ENCODE results near the gene LRRC75A. TPM values are rescaled to one million over a fixed set of nuclear protein-coding genes. Genes with fewer than 3 reads are reported as not detected.

LRRC75A gene
- total and polyA plus RNA-seq, 2 of the 13 experiments (the other 11 are each of a cell fraction or from before 2014, with no cell fraction given), result 0.03 TPM; not detected in 1

DNA sequence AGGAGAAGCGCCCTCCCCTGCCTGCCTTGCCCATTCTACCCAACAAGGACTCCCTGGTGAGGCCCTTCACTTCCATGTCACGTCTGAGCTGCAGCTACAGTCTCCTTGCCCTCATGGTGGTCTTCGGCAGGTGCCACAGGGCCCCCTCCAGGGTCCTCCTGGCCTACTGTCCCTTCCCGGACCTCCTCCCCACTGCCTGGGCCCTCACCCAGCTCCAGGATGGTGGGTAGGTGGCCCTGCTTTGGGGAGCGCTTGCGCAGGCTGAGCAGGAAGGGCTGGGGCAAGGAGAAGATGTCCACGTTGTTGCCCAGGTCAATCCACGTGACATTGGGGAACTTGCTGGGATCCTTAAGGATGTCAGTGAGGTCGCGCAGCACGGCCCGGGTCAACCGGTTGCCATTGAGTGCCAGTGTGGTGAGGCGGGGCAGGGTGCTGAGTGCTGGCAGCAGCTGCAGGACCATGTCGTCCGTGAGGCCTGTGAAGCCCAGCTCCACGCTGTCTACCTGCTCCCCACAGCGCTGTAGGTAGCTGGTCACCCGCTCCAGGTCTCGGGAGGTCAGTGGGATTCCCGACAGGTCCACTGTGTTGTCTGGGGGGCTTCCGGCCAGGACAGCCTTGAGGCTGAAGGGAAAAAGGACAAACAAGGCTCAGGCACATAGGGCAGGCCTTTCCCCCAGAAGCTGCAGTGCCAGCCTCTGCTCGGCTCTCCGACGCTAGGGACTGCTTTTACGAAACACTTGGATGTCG lies 48.3 kb downstream of the LRRC75A start (continued):
- TF ChIP-seq MYC (CRISPR knock-in tag; IDR thresholded peaks at IDR 0.05; ENCODE audit: borderline replicate concordance) (peak; percentile 41; the same call in 1 of the 2 replicates), ZNF331 (CRISPR knock-in tag; IDR thresholded peaks at IDR 0.05) (no peak), AFF4 (CRISPR knock-in tag; IDR thresholded peaks at IDR 0.05) (no peak), RFXAP (CRISPR knock-in tag; IDR thresholded peaks at IDR 0.05; ENCODE audit: borderline replicate concordance) (peak; percentile 27; the same call in 1 of the 2 replicates), MBNL3 (CRISPR knock-in tag; conservative IDR thresholded peaks at IDR 0.05) (no peak), ZNF543 (CRISPR knock-in tag; IDR thresholded peaks at IDR 0.05) (0 out of 2 replicates have a peak, but pooled peaks have one; percentile 41), ELK4 (CRISPR knock-in tag; IDR thresholded peaks at IDR 0.05; ENCODE audit: borderline replicate concordance) (no peak), PATZ1 (CRISPR knock-in tag; IDR thresholded peaks at IDR 0.05) (peak; percentile 35; the same call in 1 of the 2 replicates), HNRNPH1 (optimal IDR thresholded peaks at IDR 0.05; ENCODE audit: low read depth, low read length) (no peak), ZNF296 (CRISPR knock-in tag; conservative IDR thresholded peaks at IDR 0.05) (peak; percentile 30; the same call in 1 of the 2 replicates), MED13 (CRISPR knock-in tag; IDR thresholded peaks at IDR 0.05) (0 out of 2 replicates have a peak, but pooled peaks have one; percentile 32), ZNF224 (CRISPR knock-in tag; IDR thresholded peaks at IDR 0.05) (peak; percentile 79; the same call in 1 of the 2 replicates), ZNF160 (CRISPR knock-in tag; IDR thresholded peaks at IDR 0.05) (0 out of 2 replicates have a peak, but pooled peaks have one; percentile 25), TARDBP (CRISPR knock-in tag; IDR thresholded peaks at IDR 0.05) (peak; percentile 57; the same call in 1 of the 2 replicates), RAD21 (CRISPR knock-in tag; IDR thresholded peaks at IDR 0.05) (no peak), IRX3 (CRISPR knock-in tag; IDR thresholded peaks at IDR 0.05; ENCODE audit: borderline replicate concordance, low read depth) (0 out of 2 replicates have a peak, but pooled peaks have one; percentile 31)
- TF ChIP-seq, protein P1, sequence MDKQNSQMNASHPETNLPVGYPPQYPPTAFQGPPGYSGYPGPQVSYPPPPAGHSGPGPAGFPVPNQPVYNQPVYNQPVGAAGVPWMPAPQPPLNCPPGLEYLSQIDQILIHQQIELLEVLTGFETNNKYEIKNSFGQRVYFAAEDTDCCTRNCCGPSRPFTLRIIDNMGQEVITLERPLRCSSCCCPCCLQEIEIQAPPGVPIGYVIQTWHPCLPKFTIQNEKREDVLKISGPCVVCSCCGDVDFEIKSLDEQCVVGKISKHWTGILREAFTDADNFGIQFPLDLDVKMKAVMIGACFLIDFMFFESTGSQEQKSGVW (CRISPR knock-in tag; IDR thresholded peaks at IDR 0.05; ENCODE audit: borderline replicate concordance), result 0 out of 2 replicates have a peak, but pooled peaks have one; percentile 57
- TF ChIP-seq, protein P2, sequence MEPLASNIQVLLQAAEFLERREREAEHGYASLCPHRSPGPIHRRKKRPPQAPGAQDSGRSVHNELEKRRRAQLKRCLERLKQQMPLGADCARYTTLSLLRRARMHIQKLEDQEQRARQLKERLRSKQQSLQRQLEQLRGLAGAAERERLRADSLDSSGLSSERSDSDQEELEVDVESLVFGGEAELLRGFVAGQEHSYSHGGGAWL (CRISPR knock-in tag; IDR thresholded peaks at IDR 0.05), result no peak
- TF ChIP-seq, protein P3, sequence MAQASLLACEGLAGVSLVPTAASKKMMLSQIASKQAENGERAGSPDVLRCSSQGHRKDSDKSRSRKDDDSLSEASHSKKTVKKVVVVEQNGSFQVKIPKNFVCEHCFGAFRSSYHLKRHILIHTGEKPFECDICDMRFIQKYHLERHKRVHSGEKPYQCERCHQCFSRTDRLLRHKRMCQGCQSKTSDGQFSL (CRISPR knock-in tag; IDR thresholded peaks at IDR 0.05), result 0 out of 2 replicates have a peak, but pooled peaks have one; percentile 27
